GM18508 (cell line): ENCODE measurements around the gene CYP3A7.
"Not testable (repeated sequence)": the region's sequence is repeated elsewhere in the genome, so short reads cannot be mapped to it uniquely, and the experiment has no call there.

ENCODE experiments used
- ATAC-seq: cut with Tn5 transposase; IDR thresholded peaks from one replicate; pipeline ENCODE4 v1.9.1; 2021; ENCODE audit warnings: moderate number of reproducible peaks; ENCODE audit not compliant: insufficient read depth, unreplicated experiment

The CYP3A7 gene

GRCh38 chr7:99674995-99675742, 59.8 kb downstream of the CYP3A7 start:
- ATAC-seq: no peak

DNA sequence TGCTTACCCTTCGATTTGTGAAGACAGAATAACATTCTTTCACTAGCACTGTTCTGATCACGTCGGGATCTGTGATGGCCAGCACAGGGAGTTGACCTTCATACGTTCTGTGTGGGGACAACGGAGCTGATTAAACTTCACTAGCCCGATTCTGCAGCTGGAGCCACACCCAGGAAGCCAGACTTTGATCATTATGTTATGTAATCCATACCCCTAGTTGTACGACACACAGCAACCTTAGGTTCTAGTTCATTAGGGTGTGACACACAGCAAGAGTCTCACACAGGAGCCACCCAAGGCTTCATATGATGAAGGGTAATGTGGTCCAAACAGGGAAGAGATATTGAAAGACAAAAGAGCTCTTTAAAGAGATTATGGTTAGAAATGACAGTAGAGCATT, 62.4 kb downstream of the CYP3A7 start:
- no peak for ATAC-seq

GRCh38 chr7:99669782-99670181, 65.2 kb downstream of the CYP3A7 start:
- ATAC-seq: no peak

GRCh38 chr7:99668541-99668940, 66.5 kb downstream of the CYP3A7 start:
- ATAC-seq: no peak

- no peak for ATAC-seq
Measured at GRCh38 chr7:99667179-99667578, 67.8 kb downstream of the CYP3A7 start.

- ATAC-seq: no peak
Measured at GRCh38 chr7:99666013-99666395, 69.0 kb downstream of the CYP3A7 start.

GRCh38 chr7:99665312-99666012, 69.5 kb downstream of the CYP3A7 start:
- no peak for ATAC-seq

DNA sequence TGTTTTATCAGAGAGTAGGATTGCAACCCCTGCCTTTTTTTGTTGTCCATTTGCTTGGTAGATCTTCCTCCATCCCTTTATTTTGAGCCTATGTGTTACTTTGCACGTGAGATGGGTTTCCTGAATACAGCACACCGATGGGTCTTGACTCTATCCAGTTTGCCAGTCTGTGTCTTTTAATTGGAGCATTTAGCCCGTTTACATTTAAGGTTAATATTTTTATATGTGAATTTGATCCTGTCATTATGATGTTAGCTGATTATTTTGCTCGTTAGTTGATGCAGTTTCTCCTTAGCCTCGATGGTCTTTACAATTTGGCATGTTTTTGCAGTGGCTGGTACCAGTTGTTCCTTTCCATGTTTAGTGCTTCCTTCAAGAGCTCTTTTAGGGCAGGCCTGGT, 77.1 kb downstream of the CYP3A7 start:
- not testable (repeated sequence) for ATAC-seq
